Fibroblast of the aortic adventitia (primary cell): Measurements from ENCODE around the gene NADSYN1. TPM values are rescaled to one million over a fixed set of nuclear protein-coding genes. Genes with fewer than 3 reads are reported as not detected.

Experiments used
- DNase-seq: peaks from one replicate; pipeline ENCODE4 v3.0.0-alpha.2; 2010; ENCODE audit warnings: low read depth
- H3K4me3 ChIP-seq: 2 replicates; pipeline ENCODE4 v1.5.1; 2011; ENCODE audit warnings: low read depth, mild to moderate bottlenecking, control low read depth, low read length, moderate library complexity
- total RNA-seq: library from RNA; depleted of rRNA; stranded (reverse); fragments of >200 nt; gene quantifications from 2 replicates; pipeline ENCODE4 v1.2.3, GENCODE V29; 2012; ENCODE audit warnings: low replicate concordance
- TF ChIP-seq, protein P1 (sequence below): IDR thresholded peaks from 2 replicates; pipeline ENCODE4 v1.5.1; 2011; ENCODE audit warnings: mild to moderate bottlenecking, low read length, control low read depth, inconsistent platforms; ENCODE audit not compliant: insufficient read depth

Gene NADSYN1
- total RNA-seq, 1 donor = 50.9 TPM

DNA sequence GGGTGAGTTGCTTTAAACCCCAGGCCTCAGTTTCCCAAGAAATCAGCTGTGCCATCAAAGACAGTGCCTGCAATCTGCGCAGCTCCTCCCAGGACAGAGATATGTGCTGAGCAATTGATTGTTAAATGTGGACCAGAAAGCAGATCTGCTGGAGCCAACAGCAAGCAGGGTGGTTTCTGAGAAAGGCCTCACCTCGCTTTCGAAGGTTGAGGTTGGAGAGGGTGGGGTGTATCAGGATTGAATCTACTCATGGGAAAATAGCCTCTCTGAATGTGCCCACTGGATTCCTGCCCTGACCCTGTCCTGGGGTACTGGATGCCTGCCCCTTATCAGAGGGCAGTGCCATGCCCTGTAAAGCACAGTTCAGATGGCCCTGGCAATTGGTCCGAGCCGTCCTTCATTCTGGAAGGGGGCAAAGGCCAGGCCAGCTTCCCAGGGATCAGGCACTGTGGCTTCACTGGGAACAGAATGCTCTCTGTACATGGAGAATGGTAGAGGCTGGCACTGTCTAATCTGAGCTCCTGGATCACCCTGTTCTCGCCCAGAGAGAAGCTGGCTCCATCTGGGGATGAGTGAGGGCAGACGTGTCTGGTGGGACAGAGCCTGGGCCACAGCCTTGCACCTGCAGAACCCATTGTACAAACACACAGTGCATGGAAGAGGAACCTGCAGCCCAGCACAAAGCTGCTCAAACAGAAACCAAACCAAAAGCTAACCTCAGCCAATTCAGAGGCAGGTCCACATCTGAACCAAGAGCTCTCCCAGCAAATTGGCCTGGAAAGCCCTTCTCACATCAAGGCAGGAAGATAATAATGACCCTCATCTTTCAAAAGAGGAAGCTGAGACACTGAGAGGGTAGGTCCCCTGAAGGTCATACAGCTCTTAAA, 20.0 kb upstream of the NADSYN1 start:
- TF ChIP-seq, protein P1, sequence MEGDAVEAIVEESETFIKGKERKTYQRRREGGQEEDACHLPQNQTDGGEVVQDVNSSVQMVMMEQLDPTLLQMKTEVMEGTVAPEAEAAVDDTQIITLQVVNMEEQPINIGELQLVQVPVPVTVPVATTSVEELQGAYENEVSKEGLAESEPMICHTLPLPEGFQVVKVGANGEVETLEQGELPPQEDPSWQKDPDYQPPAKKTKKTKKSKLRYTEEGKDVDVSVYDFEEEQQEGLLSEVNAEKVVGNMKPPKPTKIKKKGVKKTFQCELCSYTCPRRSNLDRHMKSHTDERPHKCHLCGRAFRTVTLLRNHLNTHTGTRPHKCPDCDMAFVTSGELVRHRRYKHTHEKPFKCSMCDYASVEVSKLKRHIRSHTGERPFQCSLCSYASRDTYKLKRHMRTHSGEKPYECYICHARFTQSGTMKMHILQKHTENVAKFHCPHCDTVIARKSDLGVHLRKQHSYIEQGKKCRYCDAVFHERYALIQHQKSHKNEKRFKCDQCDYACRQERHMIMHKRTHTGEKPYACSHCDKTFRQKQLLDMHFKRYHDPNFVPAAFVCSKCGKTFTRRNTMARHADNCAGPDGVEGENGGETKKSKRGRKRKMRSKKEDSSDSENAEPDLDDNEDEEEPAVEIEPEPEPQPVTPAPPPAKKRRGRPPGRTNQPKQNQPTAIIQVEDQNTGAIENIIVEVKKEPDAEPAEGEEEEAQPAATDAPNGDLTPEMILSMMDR = no peak
- DNase-seq = no peak
- H3K4me3 ChIP-seq = no peak overlapping the region

DNA sequence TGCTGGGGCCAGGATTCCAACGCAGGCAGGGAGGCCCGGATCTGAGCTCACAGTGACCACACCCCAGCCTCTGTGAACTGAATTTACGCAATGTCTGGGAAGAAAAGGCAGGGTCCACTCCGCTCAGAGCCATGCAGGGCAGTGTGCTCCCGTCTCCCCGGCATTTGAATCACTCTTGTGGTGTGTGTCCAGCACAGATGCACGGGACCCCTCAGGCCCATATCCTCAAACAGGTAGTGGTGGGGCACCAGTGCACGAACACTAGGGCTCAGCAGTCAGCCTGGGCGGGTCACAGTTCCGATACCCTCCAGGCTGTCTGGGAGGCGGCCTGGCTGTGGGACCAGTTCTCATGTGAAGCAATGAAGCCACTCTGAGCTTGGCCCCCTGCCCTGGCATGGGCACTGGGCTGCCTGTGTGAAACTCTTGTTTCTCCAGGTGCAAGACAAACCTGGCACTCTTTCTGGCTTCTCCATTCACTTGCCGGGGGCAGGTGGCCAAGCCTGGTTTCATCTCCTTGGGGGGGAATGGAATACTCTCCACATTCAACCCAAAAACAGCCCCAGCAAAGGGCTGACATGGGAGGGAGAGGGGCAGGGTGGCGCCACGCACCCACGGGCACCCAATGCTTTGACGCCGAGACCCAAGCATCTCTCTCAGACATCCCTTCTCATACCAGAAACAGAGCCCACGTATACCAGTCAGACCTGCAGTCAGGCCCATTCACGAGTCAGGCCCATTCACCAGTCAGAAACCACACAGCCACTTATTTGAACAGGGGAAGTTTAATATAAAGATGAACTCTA, 19.2 kb upstream of the NADSYN1 start:
- H3K4me3 ChIP-seq = no peak overlapping the region
- peak; percentile 75 for DNase-seq
- TF ChIP-seq, protein P1 = no peak

DNA sequence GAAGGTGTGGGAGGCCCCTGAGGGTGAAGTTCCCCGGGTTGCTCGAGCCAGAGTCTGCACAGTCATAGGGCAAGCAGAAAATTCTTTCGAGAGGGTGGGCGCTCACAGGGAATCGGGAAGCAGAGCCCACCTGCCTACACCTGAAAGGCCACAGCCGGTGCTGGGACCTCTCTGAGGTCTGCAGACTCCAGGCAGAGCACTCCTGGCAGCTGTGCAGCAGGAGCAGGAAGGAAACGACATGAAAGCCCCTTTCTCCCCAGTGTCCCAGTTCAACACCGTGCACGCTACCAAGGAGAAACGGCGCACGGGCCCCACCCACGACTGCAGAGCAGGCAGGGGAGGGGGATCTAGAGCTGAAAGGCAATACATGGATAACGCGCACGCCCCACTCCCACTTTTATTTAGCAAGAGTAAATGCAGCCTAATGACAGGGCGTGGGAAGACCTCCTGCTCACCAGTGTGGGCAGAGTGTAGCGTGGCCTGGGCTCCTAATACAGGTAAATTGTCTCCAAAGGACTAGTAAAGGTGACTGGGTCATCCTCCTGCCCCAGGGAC, 18.4 kb upstream of the NADSYN1 start:
- no peak for DNase-seq
- TF ChIP-seq, protein P1 = no peak

DNA sequence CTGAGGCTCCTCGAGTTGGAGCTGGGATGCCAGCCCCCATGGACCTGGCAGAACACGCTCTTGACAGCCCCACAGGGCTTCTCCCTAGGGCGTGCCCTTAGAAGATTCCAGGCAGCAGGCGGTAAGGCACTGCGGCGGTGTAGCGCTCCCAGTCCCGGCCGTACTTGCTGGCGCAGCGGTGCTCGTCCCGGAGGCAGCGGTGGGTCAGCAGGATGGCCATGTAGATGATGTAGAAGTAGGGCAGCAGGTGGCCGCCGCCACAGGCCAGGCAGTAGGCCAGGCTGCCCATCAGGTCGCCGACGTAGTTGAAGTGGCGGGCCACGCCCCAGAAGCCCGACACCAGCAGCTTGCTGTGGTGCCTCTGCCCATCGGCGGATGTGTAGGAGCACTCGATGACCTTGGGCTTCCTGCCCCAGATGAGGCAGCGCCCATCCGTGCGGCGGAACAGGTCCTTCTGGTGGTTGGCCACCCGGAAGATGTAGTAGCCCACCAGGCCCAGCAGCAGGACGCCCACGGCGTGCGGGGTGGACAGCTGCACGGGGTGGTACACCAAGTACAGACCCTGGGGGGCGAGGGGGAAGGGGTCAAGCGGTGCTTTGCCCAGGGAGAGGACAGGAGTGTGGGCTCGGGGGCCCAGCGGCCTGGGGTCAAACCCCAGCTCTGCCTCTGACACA, 17.6 kb upstream of the NADSYN1 start:
- H3K4me3 ChIP-seq = no peak overlapping the region
- no peak for DNase-seq
- TF ChIP-seq, protein P1 = no peak

More for the DNA sequence above, 18.4 kb upstream of the NADSYN1 start:
- no peak overlapping the region for H3K4me3 ChIP-seq

DNA sequence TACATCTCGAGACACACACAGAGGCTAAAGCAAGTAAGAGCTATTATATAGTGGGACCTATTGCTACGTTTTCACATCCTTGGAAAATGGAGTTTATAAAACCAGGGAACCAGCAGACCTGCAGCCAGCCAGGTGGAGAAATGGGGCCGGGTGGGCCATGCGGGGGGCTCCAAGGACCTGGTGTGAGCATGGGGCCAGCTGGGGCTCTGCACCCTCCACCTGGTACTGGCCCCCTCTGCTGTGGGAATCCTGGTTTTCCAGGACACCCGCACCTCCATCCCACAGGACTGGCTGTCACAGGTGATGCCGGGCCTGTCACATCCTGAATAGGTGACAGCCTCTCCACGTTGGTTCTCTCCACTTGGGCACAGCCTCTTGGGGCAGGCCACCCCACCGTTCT, 16.1 kb upstream of the NADSYN1 start:
- TF ChIP-seq, protein P1 = no peak

DNA sequence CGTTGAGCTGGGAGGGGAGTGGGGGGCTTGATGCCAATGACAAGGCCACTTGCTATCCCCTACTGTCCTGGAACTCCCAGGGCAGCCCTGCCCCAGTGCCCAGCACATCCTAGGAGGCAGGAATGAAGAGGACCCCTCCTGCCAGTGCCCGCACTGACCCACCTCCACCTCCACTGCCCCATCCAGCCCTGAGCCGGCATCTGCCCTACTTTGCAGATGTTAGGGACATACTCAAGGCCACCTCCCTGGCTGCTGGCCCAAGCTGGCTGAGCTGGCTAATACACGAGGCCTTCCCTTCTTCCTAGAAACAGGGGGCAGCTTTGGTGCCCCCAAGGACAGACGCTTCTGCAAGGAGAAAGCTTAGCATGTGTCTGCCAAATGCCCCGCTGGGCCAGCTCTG, 15.6 kb upstream of the NADSYN1 start:
- TF ChIP-seq, protein P1 = no peak

More for the DNA sequence above, 16.1 kb upstream of the NADSYN1 start:
- no peak for DNase-seq
- H3K4me3 ChIP-seq = no peak overlapping the region

More for the DNA sequence above, 15.6 kb upstream of the NADSYN1 start:
- DNase-seq = no peak
- no peak overlapping the region for H3K4me3 ChIP-seq
